ENCODE data around the gene C5orf47. TPM values are rescaled to one million over a fixed set of nuclear protein-coding genes. Genes with fewer than 3 reads are reported as not detected.

Gene C5orf47
- total and polyA plus RNA-seq, 2 of the 4 experiments (the other 2 are of a cell fraction): not detected

GRCh38 chr5:173997331-173997730 is 8.4 kb downstream of the C5orf47 start:
- Histone ChIP-seq H2AFZ (replicated peaks; ENCODE audit: low read length, poor library complexity) (no peak overlapping the region), H3K14ac (replicated peaks; ENCODE audit: low read depth, low read length) (no peak overlapping the region), H3K23ac (ENCODE audit: low read depth, low read length) (no peak overlapping the region), H2BK5ac (ENCODE audit: low read depth, low read length, poor library complexity, severe bottlenecking) (no peak overlapping the region), H3K4me1 (ENCODE audit: control insufficient read depth, insufficient read depth, low read length) (no peaks in the 10 kb centered on the region), H3K9me3 (ENCODE audit: control insufficient read depth, insufficient read depth, low read length) (no peaks in the 10 kb centered on the region), H3K4me2 (ENCODE audit: low read depth, low read length) (no peak overlapping the region), H2BK120ac (ENCODE audit: low read depth, low read length) (no peak overlapping the region), H3K9ac (ENCODE audit: low read depth, low read length) (no peak overlapping the region), H3K9me1 (ENCODE audit: insufficient read depth, low read length) (no peaks in the 10 kb centered on the region), H4K91ac (ENCODE audit: insufficient read depth, low read depth, low read length) (no peak overlapping the region), H3K56ac (ENCODE audit: extremely low read depth, insufficient read depth, low read length) (no peak overlapping the region), H2BK20ac (ENCODE audit: low read depth, low read length) (no peak overlapping the region), H3K4me3 (ENCODE audit: insufficient read depth, low read depth, low read length) (no peak overlapping the region), H3K4ac (ENCODE audit: low read depth, low read length) (no peak overlapping the region), H3K36me3 (ENCODE audit: control insufficient read depth, insufficient read depth, low read length) (no peaks in the 10 kb centered on the region), H3K79me1 (ENCODE audit: low read depth in 1 of 2, low read length in 2 of 2) (no peaks in the 10 kb centered on the region), H4K8ac (ENCODE audit: low read depth in 2 of 2, low read length in 2 of 2) (no peak overlapping the region), H2AK9ac (replicated peaks; ENCODE audit: low read depth, low read length, poor library complexity) (no peak overlapping the region), H3K27ac (ENCODE audit: insufficient read depth, low read length) (no peak overlapping the region), H3K18ac (ENCODE audit: low read depth, low read length) (no peak overlapping the region), H4K5ac (ENCODE audit: low read depth, low read length) (no peak overlapping the region), H3K27me3 (ENCODE audit: control insufficient read depth, insufficient read depth, low read length) (no peaks in the 10 kb centered on the region; the same call in 1 of the 2 replicates), H4K20me1 (ENCODE audit: insufficient read depth, low read length) (no peaks in the 10 kb centered on the region), H2BK15ac (ENCODE audit: low read depth, low read length) (no peak overlapping the region), H2AK5ac (ENCODE audit: low read depth, low read length) (no peak overlapping the region)
- in situ Hi-C loops (cut with MboI; ENCODE audit: low sequenced_read_pairs): no loop called here
- intact Hi-C loops (cut with micrococcal nuclease): no loop called here
- BruUV-seq (replicated peaks): no TSS peak
- no peak for TF ChIP-seq FOS (IDR thresholded peaks at IDR 0.05; ENCODE audit: low read depth, low read length)
- no peak for TF ChIP-seq RAD21 (IDR thresholded peaks at IDR 0.05; ENCODE audit: low read length)
- no peak for TF ChIP-seq MAFK (IDR thresholded peaks at IDR 0.05; ENCODE audit: low read depth, low read length)
- TF ChIP-seq MXI1 (IDR thresholded peaks at IDR 0.05; ENCODE audit: borderline replicate concordance, low read depth, low read length): no peak
- TF ChIP-seq CTCF (conservative IDR thresholded peaks at IDR 0.05; ENCODE audit: low read depth, low read length): no peak
- TF ChIP-seq POLR2A (IDR thresholded peaks at IDR 0.05; ENCODE audit: low read depth, low read length): no peak
- no peak for TF ChIP-seq RCOR1 (IDR thresholded peaks at IDR 0.05; ENCODE audit: insufficient replicate concordance, low read length)
- no peak for TF ChIP-seq USF2 (IDR thresholded peaks at IDR 0.05; ENCODE audit: low read depth, low read length)
- TF ChIP-seq RFX5 (IDR thresholded peaks at IDR 0.05; ENCODE audit: low read depth, low read length): no peak
- TF ChIP-seq CEBPB (IDR thresholded peaks at IDR 0.05; ENCODE audit: low read depth, low read length): no peak
- no peak for TF ChIP-seq ELK1 (IDR thresholded peaks at IDR 0.05; ENCODE audit: borderline replicate concordance, low read depth, low read length)
- TF ChIP-seq SMC3 (IDR thresholded peaks at IDR 0.05; ENCODE audit: low read depth, low read length): no peak
- TF ChIP-seq CHD1 (IDR thresholded peaks at IDR 0.05; ENCODE audit: low read depth, low read length): no peak
- no peak for TF ChIP-seq NFE2L2 (IDR thresholded peaks at IDR 0.05; ENCODE audit: low read depth, low read length)
- no peak for TF ChIP-seq BHLHE40 (IDR thresholded peaks at IDR 0.05; ENCODE audit: low read depth, low read length)
- ATAC-seq (ENCODE audit: low read depth) (no peak), DNase-seq (no peak)
- CTCF ChIA-PET: no interaction called here
- dilution Hi-C loops (cut with HindIII; ENCODE audit: low sequenced_read_pairs, unreplicated experiment): no loop called here
- POLR2A ChIA-PET (ENCODE audit: unreplicated experiment): no interaction called here
- WGBS, 2 experiments (ENCODE audit: extremely low coverage in 2 of 2, insufficient read length in 1 of 2): 39% methylated on average over 2 of the region's 4 CpGs; no CpG with 5 or more reads in 1 of the 2 experiments

All from IMR-90 (cell line).